OCI-LY7 (cell line): ENCODE measurements around the gene PPHLN1. TPM values are rescaled to one million over a fixed set of nuclear protein-coding genes. Genes with fewer than 3 reads are reported as not detected.

Source experiments
- BruUV-seq: library from RNA; stranded (reverse); fragments of 400-500 nt; replicated peaks from 2 replicates; lab custom pipeline; 2021; lab: Mats Ljungman, UMichigan
- CTCF ChIA-PET: fragments of 300-600 bp; sonication (Branson Sonifier 250); formaldehyde crosslinking; loops from one replicate; lab custom pipeline; 2022; ENCODE audit warnings: antibody characterized with exemption; ENCODE audit not compliant: unreplicated experiment; lab: Charles Lee
- POLR2A ChIA-PET: fragments of 300-600 bp; sonication (Branson Sonifier 250); formaldehyde crosslinking; loops from one replicate; lab custom pipeline; 2022; ENCODE audit warnings: antibody characterized with exemption; lab: Charles Lee
- DNase-seq: peaks from one replicate; pipeline ENCODE4 v3.0.0-alpha.2; 2015; ENCODE audit warnings: low spot score
- H2AFZ ChIP-seq: fragments of 200-600 bp; sonication (generic), shearing (Covaris generic); 2 replicates; pipeline ENCODE4 v1.6.1; 2014; ENCODE audit warnings: mild to moderate bottlenecking, antibody characterized with exemption, low read length, moderate library complexity
- H3K27ac ChIP-seq: fragments of 200-600 bp; sonication (generic); 2 replicates; pipeline ENCODE4 v1.5.1; 2014; ENCODE audit warnings: mixed run types, low read depth, mild to moderate bottlenecking, moderate library complexity, low read length, inconsistent platforms; ENCODE audit not compliant: poor library complexity, severe bottlenecking
- H3K36me3 ChIP-seq: fragments of 200-600 bp; sonication (generic); 2 replicates; pipeline ENCODE4 v1.6.1; 2014; ENCODE audit warnings: mild to moderate bottlenecking, antibody characterized with exemption, low read length, moderate library complexity, mixed read lengths; ENCODE audit not compliant: insufficient read depth
- H3K4me1 ChIP-seq: fragments of 200-600 bp; sonication (generic); 2 replicates; pipeline ENCODE4 v1.5.1; 2014; ENCODE audit warnings: mild to moderate bottlenecking, low read length; ENCODE audit not compliant: insufficient read depth, poor library complexity, severe bottlenecking
- H3K4me2 ChIP-seq: fragments of 200-600 bp; sonication (generic); 2 replicates; pipeline ENCODE4 v1.6.1; 2014; ENCODE audit warnings: mild to moderate bottlenecking, low read length
- H3K4me3 ChIP-seq: fragments of 200-600 bp; sonication (generic); 2 replicates; pipeline ENCODE4 v1.5.1; 2014; ENCODE audit warnings: mild to moderate bottlenecking, low read depth, low read length; ENCODE audit not compliant: poor library complexity, severe bottlenecking
- H3K79me2 ChIP-seq: fragments of 200-600 bp; sonication (generic); 2 replicates; pipeline ENCODE4 v1.6.1; 2016; ENCODE audit warnings: low read depth, mild to moderate bottlenecking, low read length, moderate library complexity, mixed read lengths; ENCODE audit not compliant: insufficient read depth
- H3K9me2 ChIP-seq: fragments of 200-600 bp; sonication (generic); 2 replicates; pipeline ENCODE4 v1.6.1; 2016; ENCODE audit warnings: mild to moderate bottlenecking, low read length, mixed read lengths; ENCODE audit not compliant: insufficient read depth
- H3K9me3 ChIP-seq: fragments of 200-600 bp; sonication (generic); 2 replicates; pipeline ENCODE4 v1.6.1; 2014; ENCODE audit warnings: mild to moderate bottlenecking, mixed run types, low read length, mixed read lengths
- H4K20me1 ChIP-seq: fragments of 200-600 bp; sonication (generic); 2 replicates; pipeline ENCODE4 v1.6.1; 2014; ENCODE audit warnings: mild to moderate bottlenecking, antibody characterized with exemption, low read length, moderate library complexity, mixed read lengths; ENCODE audit not compliant: insufficient read depth
- EZH2phosphoT487 ChIP-seq: fragments of 200-600 bp; sonication (generic); IDR thresholded peaks from 2 replicates; pipeline ENCODE4 v1.6.1; 2018; ENCODE audit warnings: low read depth, borderline replicate concordance, mild to moderate bottlenecking, mixed run types, antibody characterized with exemption, low read length, moderate library complexity, mixed read lengths
- intact Hi-C: fragments of 100-400 bp; cut with micrococcal nuclease; formaldehyde crosslinking; loops from one replicate; pipeline ENCODE4 v1.10.0; 2022; ENCODE audit not compliant: unreplicated experiment
- total RNA-seq, 2 experiments: library from RNA; depleted of rRNA in 1 of 2; stranded (reverse); fragments of >200 nt in 1 of 2; shearing (Covaris generic) in 1 of 2; gene quantifications; 2 replicates each; pipeline ENCODE4 v1.2.3, GENCODE V29; 2014 to 2022
- TF ChIP-seq, protein P1 (sequence below): fragments of 200-600 bp; sonication (generic); conservative IDR thresholded peaks from 2 replicates; pipeline ENCODE4 v1.5.1; 2014; ENCODE audit warnings: mild to moderate bottlenecking, antibody characterized with exemption, low read length, moderate library complexity, mixed read lengths

Gene PPHLN1
- total RNA-seq, 2 experiments from 2014 or later, result 95.3 to 97.6 TPM

DNA sequence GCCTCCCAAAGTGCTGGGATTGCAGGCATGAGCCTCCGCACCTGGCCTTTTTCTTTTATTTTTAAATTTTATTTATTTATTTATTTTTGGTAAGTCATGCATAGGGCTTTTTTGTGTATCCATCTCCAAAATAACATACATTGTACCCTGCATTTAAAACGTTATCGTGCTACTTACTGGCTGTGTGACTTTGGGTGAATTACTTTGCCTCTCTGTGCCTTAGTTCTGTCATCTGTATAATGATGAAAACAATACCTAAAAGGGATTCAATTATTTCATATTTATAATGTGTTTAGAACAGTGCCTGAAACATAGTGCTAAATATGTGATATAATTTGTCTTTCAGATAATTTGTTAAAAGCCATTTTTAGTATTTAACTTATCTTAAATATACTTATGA, 19.7 kb upstream of the PPHLN1 start:
- H4K20me1 ChIP-seq, result no peaks in the 10 kb centered on the region
- H3K4me1 ChIP-seq, result no peaks in the 10 kb centered on the region
- H3K9me3 ChIP-seq, result no peaks in the 10 kb centered on the region
- H2AFZ ChIP-seq, result no peak overlapping the region
- intact Hi-C loops, result no loop called here
- TF ChIP-seq, protein P1, sequence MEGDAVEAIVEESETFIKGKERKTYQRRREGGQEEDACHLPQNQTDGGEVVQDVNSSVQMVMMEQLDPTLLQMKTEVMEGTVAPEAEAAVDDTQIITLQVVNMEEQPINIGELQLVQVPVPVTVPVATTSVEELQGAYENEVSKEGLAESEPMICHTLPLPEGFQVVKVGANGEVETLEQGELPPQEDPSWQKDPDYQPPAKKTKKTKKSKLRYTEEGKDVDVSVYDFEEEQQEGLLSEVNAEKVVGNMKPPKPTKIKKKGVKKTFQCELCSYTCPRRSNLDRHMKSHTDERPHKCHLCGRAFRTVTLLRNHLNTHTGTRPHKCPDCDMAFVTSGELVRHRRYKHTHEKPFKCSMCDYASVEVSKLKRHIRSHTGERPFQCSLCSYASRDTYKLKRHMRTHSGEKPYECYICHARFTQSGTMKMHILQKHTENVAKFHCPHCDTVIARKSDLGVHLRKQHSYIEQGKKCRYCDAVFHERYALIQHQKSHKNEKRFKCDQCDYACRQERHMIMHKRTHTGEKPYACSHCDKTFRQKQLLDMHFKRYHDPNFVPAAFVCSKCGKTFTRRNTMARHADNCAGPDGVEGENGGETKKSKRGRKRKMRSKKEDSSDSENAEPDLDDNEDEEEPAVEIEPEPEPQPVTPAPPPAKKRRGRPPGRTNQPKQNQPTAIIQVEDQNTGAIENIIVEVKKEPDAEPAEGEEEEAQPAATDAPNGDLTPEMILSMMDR, result no peak
- TF ChIP-seq EZH2phosphoT487, result no peak
- H3K4me2 ChIP-seq, result no peak overlapping the region
- ChIA-PET CTCF (no interaction called here), POLR2A (no interaction called here)
- DNase-seq, result no peak
- H3K9me2 ChIP-seq, result no peaks in the 10 kb centered on the region
- H3K79me2 ChIP-seq, result no peaks in the 10 kb centered on the region
- H3K4me3 ChIP-seq, result no peak overlapping the region
- no peaks in the 10 kb centered on the region for H3K36me3 ChIP-seq
- H3K27ac ChIP-seq, result no peak overlapping the region
- BruUV-seq, result no TSS peak

DNA sequence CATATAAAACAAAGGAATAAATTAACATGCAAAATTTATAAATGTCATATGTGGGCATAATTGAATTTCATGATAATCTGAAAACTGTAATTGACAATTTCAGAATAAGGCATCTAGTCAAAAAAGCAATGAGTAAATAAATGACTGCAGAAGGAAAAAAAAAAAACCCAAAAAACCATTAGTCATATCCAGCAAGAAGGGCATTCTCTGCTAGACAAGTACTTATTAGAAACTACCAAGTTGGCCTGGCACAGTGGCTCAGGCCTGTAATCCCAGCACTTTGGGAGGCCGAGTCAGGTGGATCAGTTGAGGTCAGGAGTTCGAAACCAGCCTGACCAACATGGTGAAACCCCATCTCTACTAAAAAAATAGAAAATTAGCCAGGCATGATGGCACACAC, 17.6 kb upstream of the PPHLN1 start:
- no peak for TF ChIP-seq EZH2phosphoT487
- TF ChIP-seq, protein P1, result no peak
- Histone ChIP-seq H3K79me2 (no peaks in the 10 kb centered on the region), H3K4me1 (no peaks in the 10 kb centered on the region), H3K4me2 (no peak overlapping the region), H3K9me2 (no peaks in the 10 kb centered on the region), H3K4me3 (no peak overlapping the region), H3K9me3 (no peaks in the 10 kb centered on the region), H2AFZ (no peak overlapping the region), H3K27ac (no peak overlapping the region), H3K36me3 (peaks cover 6% of the 10 kb centered on the region; the same call in 1 of the 2 replicates), H4K20me1 (no peaks in the 10 kb centered on the region)
- DNase-seq, result no peak
- intact Hi-C loops, result no loop called here
- ChIA-PET POLR2A (no interaction called here), CTCF (no interaction called here)
- no TSS peak for BruUV-seq

DNA sequence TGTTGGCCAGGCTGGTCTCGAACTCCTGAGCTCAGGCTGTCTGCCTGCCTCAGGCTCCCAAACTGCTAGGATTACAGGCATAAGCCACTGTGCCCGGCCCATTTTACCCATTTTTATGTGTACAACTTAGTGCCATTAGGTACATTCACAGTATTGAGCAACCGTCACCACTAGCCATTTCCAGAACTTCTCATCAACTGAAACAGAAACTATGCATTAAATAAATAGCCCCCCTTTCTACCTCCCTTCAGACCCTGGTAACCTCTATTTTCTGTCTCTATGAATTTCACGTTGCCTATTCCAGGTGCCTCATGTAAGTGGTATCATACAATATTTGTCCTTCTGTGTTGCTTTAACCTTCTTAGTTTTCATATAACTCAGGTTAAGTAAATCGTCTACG, 16.0 kb upstream of the PPHLN1 start:
- Histone ChIP-seq H3K9me3 (no peaks in the 10 kb centered on the region), H2AFZ (no peak overlapping the region), H4K20me1 (no peaks in the 10 kb centered on the region), H3K4me1 (no peaks in the 10 kb centered on the region), H3K4me3 (no peak overlapping the region), H3K27ac (no peak overlapping the region), H3K9me2 (no peaks in the 10 kb centered on the region), H3K79me2 (no peaks in the 10 kb centered on the region), H3K4me2 (no peak overlapping the region), H3K36me3 (peaks cover 13% of the 10 kb centered on the region; the same call in 1 of the 2 replicates)
- TF ChIP-seq, protein P1, result no peak
- no peak for TF ChIP-seq EZH2phosphoT487
- DNase-seq, result no peak
- CTCF ChIA-PET, result no interaction called here
- intact Hi-C loops, result no loop called here
- BruUV-seq, result no TSS peak
- POLR2A ChIA-PET, result no interaction called here
